HG02852 (cell line): ENCODE measurements around the gene EPHA7.

ENCODE experiments used
- ATAC-seq: cut with Tn5 transposase; IDR thresholded peaks from one replicate; pipeline ENCODE4 v1.9.1; 2021; ENCODE audit warnings: mild to moderate bottlenecking, moderate library complexity; ENCODE audit not compliant: unreplicated experiment

EPHA7 gene

DNA sequence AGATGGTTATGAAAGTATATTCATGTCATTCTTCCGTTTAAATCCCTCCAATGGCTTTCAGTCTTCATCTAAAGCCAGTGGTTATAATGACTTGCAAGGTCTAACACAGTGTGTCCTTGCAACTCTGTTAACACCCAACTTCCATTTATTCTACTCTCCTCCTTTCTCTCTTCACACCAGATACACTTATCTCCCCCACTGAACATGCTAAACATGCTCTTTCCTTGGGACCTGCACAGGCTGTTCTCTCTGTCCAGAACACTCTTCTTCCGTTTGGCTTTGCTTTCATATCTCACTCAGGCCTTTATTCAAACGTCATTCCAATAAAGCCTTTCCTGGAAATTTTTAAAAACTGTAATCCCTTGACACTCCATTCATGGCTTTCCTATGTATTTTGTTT is 91.5 kb downstream of the EPHA7 start:
- ATAC-seq, result no peak

DNA sequence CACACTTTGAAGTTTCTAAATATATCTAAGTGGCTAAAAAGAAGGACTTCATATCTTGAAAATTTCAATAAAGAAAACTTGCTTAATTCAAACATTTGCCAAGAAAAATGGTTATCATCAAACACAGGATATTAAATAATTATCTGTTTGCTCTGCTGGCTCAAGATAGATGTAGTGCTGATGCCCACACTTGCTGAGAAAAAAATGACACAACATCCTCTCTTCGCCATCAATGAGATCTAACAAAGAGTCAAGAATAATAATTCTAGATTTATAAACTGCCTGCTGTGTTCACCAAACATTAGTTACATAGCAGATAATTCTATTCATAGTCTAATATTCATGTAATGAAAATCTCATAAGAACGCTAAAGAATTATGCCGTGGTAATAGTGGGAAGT is 93.6 kb downstream of the EPHA7 start:
- no peak for ATAC-seq

DNA sequence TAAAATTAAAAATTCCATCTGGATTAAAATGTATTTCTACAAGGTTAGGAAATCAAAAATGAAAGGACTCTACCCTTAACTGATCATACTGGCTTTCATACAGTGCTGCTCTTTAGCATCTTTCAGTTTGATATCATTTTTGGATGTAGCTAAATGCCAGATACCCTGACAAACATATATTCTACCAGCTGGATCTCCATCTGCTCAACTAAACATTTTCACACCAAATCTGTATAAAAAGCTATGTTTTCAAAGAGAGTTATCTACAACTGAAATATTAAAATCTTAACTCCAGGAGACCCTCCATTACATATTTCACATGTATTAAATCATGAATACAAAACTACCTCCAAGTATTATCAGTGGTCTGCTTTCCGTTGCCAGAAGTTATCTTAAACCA is 95.7 kb downstream of the EPHA7 start:
- ATAC-seq, result no peak

DNA sequence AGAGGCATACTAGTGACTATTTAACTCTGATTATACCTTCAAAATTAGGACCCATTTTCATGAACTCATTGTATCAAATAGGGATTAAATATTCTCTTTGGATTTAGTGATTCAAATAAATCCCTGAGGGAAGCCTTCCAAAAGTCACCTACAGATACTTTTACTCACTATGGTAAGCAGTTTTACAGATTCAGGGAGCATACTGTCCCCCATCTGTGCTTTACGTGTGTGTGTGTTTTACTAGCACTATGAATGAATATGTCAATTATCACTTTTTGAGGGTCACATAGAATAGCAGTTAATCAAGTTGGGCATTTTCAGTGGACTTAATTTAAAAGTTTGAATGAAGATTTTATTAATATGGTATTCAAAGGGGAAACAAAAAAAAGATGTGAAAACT is 96.7 kb downstream of the EPHA7 start:
- ATAC-seq, result no peak

- ATAC-seq, result no peak
These were observed 100.1 kb downstream of the EPHA7 start for GRCh38 chr6:93319304-93319703.

- no peak for ATAC-seq
These were observed 101.2 kb downstream of the EPHA7 start for GRCh38 chr6:93318121-93318520.

- ATAC-seq, result no peak
These were observed 101.8 kb downstream of the EPHA7 start for GRCh38 chr6:93317592-93317991.

DNA sequence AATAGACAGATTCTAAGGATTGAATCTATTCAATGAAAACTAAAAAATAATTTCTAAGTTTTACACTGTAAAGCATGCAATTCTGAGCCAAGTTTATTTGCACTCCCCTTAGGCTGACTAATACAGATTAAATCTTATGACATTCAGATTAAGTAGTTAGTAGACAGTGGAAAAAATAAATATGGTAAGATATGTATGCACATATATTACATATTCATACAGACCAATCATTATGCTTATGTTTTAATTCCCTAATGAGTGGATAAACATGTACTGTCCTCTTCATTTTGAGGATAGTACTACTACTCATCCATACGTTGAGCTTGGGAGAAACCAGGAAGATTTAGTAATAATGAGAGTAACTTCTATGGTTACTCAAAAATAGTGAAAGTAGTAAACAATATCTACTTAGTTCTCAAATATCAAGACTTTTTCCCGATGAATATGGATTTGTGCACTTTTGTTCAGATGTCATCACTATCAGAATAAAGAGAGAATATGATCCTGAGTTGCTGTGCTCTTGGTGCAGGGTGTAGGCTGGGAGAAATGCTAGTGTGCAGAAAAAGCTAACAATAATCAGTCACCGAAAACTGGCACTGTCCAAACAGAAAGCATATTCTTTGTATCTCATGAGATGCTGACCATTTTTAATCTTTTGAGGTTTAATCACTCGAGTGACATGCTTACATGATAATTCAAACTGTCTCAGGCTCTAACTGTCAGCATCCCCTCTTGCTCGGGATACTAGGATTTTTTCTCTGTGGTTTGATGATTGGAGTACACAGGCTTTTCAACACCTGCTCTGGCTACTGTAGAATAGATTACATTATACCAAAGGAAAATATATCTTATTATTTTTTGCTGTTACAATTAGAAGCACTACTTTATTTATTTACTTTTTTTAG is 111.6 kb downstream of the EPHA7 start:
- no peak for ATAC-seq

GRCh38 chr6:93305088-93305487 is 114.3 kb downstream of the EPHA7 start:
- ATAC-seq, result no peak

DNA sequence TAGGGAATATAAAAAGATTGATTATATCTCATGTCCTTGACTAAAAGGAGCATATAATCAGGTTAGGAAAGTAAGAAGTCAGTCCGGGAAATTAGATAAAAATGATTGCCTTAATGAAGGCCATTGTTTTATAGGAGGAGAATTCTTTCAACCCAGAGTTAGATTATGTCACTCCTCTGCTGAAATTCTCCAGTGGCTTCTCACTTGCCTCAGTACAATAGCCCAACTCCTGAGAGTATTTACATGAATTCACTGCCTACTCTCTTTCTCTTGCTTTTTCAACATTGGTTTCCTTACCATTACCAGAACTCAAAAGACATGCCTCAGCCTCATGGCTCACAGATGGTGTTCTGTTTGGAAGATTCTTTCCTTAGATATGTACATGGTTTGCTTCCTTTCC is 114.9 kb downstream of the EPHA7 start:
- no peak for ATAC-seq

GRCh38 chr6:93300661-93301060 is 118.7 kb downstream of the EPHA7 start:
- no peak for ATAC-seq

DNA sequence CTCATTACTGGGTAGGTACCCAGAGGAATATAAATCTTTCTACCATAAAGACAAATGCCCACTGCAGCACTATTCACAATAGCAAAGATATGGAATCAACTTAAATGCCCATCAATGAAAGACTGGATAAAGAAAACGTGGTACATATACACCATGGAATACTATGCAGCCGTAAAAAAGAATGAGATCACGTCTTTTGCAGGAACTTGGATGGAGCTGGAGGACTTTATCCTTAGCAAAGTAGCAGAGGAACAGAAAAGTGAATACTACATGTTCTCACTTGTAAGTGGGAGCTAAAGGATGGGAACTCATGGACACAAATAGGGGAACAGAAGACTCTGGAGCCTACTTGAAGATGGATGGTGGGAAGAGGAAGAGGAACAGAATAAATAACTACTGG is 119.7 kb downstream of the EPHA7 start:
- ATAC-seq, result no peak

DNA sequence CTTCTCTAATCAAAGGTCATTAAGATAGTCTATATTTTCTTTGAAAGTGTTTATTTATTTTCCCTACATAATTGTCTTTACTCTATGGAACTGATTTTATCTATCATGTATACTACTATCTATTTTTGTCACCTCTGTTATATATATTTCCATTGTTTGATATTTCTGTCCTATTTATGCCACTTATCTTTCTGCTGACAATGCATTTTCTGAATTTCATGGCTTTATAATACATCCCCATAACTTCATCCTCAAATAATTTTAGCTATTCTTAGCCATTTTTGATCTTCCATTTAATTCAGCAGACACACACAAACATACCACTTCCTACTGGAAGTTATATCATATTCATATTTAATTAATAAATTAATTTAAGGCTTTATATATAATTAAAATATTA is 123.7 kb downstream of the EPHA7 start:
- ATAC-seq, result no peak

DNA sequence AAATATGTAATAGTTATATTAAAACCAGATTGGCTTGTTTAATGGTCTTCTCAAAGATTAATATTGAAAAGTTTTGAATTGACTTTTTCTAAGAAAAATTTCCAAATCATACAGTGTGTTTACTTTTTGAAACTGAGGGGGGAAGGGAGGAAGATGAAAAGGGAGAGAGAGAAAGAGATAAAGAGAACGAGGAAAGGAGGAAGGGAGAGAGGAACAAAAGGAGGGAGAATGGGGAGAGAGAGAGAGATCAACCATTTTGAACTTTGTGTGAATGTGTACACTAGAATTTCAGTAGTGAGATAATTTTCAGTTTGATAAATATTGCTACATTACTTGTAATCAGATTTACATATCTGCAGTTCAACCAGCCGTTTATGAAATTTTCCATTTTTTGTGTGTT is 124.5 kb downstream of the EPHA7 start:
- no peak for ATAC-seq

DNA sequence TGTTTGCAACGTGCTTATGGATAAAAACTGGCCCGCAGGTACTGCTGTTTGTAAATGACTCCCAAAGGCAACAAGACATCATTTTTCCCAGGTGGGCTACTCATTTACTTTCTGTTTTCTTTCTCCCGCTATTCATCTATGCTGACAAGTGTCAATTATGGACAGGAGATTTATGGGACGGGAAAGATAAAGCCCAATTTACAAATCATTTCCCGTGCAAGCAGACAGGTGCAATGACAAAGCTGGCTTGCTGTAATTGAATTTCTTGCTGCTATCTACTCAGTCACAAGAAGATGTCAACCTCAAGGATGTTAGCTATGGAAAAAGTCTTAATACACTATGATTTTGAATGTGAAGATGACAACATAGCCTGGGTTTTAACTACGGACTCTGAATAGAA is 125.5 kb downstream of the EPHA7 start:
- no peak for ATAC-seq

GRCh38 chr6:93293460-93293859 is 125.9 kb downstream of the EPHA7 start:
- ATAC-seq, result no peak

DNA sequence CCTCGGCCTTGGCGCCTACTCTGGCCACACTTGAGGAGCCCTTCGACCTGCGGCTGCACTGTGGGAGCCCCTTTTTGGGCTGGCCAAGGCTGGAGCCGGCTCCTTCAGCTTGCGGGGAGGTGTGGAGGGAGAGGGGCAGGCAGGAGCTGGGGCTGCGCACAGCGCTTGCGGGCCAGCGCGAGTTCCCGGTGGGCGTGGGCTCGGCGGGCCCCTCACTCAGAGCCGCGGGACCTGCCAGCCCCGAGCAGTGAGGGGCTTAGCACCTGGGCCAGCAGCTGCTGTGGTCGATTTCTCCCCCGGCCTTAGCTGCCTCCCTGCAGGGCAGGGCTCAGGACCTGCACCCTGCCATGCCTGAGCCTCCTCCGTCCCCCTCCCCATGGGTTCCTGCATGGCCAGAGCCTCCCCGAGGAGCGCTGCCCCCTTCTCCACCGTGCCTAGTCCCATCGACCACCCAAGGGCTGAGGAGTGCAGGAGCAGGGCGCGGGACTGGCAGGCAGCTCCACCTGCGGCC is 136.8 kb downstream of the EPHA7 start:
- no peak for ATAC-seq

DNA sequence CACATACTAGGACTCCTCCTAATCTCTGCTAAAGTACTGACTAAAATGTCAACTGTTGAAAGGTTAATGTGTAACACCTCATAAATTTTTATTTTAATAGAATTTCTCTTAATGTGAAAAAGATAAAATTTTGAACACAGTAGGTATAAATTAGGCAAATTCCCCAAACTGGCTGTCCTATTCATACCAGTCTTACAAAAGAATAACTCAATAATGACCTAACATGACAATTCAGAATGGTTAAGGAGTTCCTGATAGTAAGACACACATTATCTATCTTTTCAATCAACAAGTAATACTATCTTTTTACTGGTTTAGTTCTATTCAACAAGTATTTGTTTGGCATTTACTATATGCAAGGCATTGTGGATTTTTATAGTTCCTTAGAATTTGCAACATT is 141.1 kb downstream of the EPHA7 start:
- ATAC-seq, result no peak

DNA sequence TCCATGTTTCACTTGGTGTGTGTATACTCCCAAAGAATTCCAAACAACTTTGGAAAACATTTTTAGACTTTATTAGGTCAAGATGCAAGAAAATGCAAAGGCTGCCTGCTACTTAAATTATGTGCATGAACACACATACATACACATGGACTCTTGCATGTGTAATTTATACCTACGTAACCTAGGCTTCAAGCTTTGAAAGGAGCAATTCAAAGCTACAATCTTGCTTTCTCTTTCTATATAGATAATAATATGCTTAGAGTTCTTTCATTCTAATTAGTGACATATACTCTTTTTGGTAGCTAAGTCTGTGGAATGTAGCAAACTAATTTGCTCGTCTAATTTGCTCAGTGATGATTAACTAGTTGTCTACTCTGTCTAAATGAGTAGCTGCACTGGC is 146.5 kb downstream of the EPHA7 start:
- ATAC-seq, result no peak

DNA sequence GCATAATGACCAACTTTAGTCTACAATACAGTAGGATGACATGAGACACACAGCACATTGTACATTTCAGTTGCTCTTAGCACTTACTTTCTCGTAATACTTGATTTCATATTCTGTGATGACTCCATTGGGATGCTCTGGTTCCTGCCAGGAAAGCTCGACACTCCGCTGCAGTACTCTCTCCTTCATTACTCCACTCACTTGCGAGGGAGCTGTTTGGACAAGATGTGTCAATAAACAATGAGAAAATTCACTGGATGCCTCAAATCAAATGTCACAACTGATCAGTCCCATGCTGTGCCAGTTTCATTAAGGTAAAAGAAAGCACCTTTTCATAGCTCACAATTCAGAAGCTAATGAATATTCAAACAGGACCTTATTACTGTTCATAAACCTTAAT is 147.1 kb downstream of the EPHA7 start:
- no peak for ATAC-seq

DNA sequence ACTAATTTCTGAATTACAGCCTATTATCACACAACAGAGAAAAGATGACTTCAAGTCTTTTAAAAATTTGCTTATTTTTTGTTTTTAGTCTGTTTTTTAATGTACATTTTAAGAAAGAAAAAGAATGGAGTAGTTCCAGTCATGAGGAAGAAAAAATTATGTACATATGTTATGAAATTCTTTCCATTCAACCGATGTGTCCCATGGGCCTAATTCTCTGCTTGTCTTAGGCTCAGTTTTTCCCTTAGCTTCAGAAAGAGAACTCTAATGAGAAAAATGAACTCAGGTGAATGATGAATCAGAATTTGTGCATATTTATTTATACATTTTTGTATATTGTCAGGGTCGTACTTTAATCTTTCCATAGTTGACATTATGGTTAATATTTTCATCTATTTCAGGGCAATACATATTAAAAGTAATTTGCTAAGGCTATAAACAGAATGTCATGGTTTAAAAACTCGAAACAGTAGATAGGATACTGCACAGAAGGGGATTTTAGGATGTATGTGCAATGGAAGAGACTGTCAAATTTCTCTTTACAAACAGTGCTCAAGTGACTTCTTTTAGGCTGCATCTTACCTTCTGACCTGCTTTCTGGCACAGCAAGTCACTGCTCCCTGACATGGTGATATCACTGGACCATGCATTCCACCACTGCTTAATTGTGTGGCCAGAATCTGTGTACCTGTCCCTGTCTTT is 153.1 kb downstream of the EPHA7 start:
- ATAC-seq, result no peak

DNA sequence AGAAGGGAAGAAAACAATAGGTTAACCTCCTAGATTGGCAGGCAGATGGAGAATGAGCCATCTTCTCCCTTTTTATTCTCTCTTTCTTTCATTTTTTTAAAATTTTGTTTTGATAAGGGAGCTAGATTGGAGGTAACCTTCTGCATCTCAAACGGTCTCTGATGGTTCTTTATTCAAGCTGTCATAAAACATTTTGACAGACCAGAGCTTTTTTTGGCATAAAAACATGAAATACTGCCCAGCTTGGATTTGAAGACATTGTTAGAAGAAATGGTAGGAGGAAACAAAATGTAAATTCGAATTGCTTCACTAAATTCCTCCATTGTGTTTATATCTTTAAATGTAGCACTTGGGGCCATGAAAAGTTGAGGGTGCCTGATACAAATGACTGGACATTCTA is 158.5 kb downstream of the EPHA7 start:
- ATAC-seq, result no peak
